ENCODE measurements around the gene TBC1D1. TPM values are rescaled to one million over a fixed set of nuclear protein-coding genes. Genes with fewer than 3 reads are reported as not detected.

The TBC1D1 gene
- total RNA-seq, 1 donor from 2014 or later, result 92.7 TPM

- no peak for DNase-seq (ENCODE audit: low spot score)
- no peaks in the 10 kb centered on the region for H3K9me3 Mint-ChIP-seq (ENCODE audit: low read depth)
- H3K27me3 Mint-ChIP-seq (ENCODE audit: low read depth), result no peaks in the 10 kb centered on the region
- no peak for TF ChIP-seq CTCF (IDR thresholded peaks at IDR 0.05)
- peaks cover 16% of the 10 kb centered on the region for H3K4me1 Mint-ChIP-seq (ENCODE audit: low read depth)
- peaks cover 13% of the 10 kb centered on the region for H3K36me3 Mint-ChIP-seq (ENCODE audit: low read depth)
- no peak overlapping the region for H3K4me3 Mint-ChIP-seq (ENCODE audit: unreplicated experiment)
- H3K27ac Mint-ChIP-seq (ENCODE audit: unreplicated experiment), result no peak overlapping the region
Measured at GRCh38 chr4:38114386-38115150, 223.7 kb downstream of the TBC1D1 start.

- Mint-ChIP-seq H3K27me3 (ENCODE audit: low read depth) (no peaks in the 10 kb centered on the region), H3K27ac (ENCODE audit: unreplicated experiment) (no peak overlapping the region), H3K36me3 (ENCODE audit: low read depth) (peaks cover 13% of the 10 kb centered on the region), H3K4me3 (ENCODE audit: unreplicated experiment) (no peak overlapping the region), H3K4me1 (ENCODE audit: low read depth) (peaks cover 27% of the 10 kb centered on the region), H3K9me3 (ENCODE audit: low read depth) (no peaks in the 10 kb centered on the region)
- TF ChIP-seq CTCF (IDR thresholded peaks at IDR 0.05), result no peak
- DNase-seq (ENCODE audit: low spot score), result no peak
Measured at GRCh38 chr4:38115601-38116000, 224.7 kb downstream of the TBC1D1 start.

GRCh38 chr4:38117591-38117990 is 226.7 kb downstream of the TBC1D1 start:
- H3K4me1 Mint-ChIP-seq (ENCODE audit: low read depth), result peaks cover 33% of the 10 kb centered on the region
- H3K27ac Mint-ChIP-seq (ENCODE audit: unreplicated experiment), result no peak overlapping the region

GRCh38 chr4:38119668-38120385 is 228.9 kb downstream of the TBC1D1 start:
- DNase-seq (ENCODE audit: low spot score), result no peak
- H3K4me1 Mint-ChIP-seq (ENCODE audit: low read depth), result peaks cover 24% of the 10 kb centered on the region
- peaks cover 16% of the 10 kb centered on the region for H3K36me3 Mint-ChIP-seq (ENCODE audit: low read depth)
- no peaks in the 10 kb centered on the region for H3K9me3 Mint-ChIP-seq (ENCODE audit: low read depth)
- H3K4me3 Mint-ChIP-seq (ENCODE audit: unreplicated experiment), result no peak overlapping the region
- peak overlapping the region; percentile 77 for H3K27ac Mint-ChIP-seq (ENCODE audit: unreplicated experiment)
- H3K27me3 Mint-ChIP-seq (ENCODE audit: low read depth), result no peaks in the 10 kb centered on the region
- TF ChIP-seq CTCF (IDR thresholded peaks at IDR 0.05), result no peak

More at GRCh38 chr4:38117591-38117990, 226.7 kb downstream of the TBC1D1 start:
- Mint-ChIP-seq H3K9me3 (ENCODE audit: low read depth) (no peaks in the 10 kb centered on the region), H3K4me3 (ENCODE audit: unreplicated experiment) (no peak overlapping the region), H3K27me3 (ENCODE audit: low read depth) (no peaks in the 10 kb centered on the region), H3K36me3 (ENCODE audit: low read depth) (peaks cover 15% of the 10 kb centered on the region)
- no peak for DNase-seq (ENCODE audit: low spot score)
- TF ChIP-seq CTCF (IDR thresholded peaks at IDR 0.05), result no peak

- Mint-ChIP-seq H3K27me3 (ENCODE audit: low read depth) (no peaks in the 10 kb centered on the region), H3K4me1 (ENCODE audit: low read depth) (peaks cover 24% of the 10 kb centered on the region), H3K9me3 (ENCODE audit: low read depth) (no peaks in the 10 kb centered on the region), H3K36me3 (ENCODE audit: low read depth) (peaks cover 22% of the 10 kb centered on the region), H3K4me3 (ENCODE audit: unreplicated experiment) (no peak overlapping the region), H3K27ac (ENCODE audit: unreplicated experiment) (peak overlapping the region; percentile 50)
- no peak for DNase-seq (ENCODE audit: low spot score)
- no peak for TF ChIP-seq CTCF (IDR thresholded peaks at IDR 0.05)
Measured at GRCh38 chr4:38120772-38121171, 229.9 kb downstream of the TBC1D1 start.
